ENCODE measurements around the gene GRK5. TPM values are rescaled to one million over a fixed set of nuclear protein-coding genes. Genes with fewer than 3 reads are reported as not detected.

Gene GRK5
- total RNA-seq, 4 donors from 2014 or later, result 43.5 to 61.7 (median 48.9) TPM

GRCh38 chr10:119323085-119324016 lies 116.0 kb downstream of the GRK5 start:
- Histone ChIP-seq H3K27me3 (no peaks in the 10 kb centered on the region), H3K9me3 (no peaks in the 10 kb centered on the region), H3K27ac (no peak overlapping the region), H3K36me3 (peaks cover 0 to 23% (median 0%) of the 10 kb centered on the region in 3 donors), H3K4me1 (peaks cover 0 to 33% (median 0%) of the 10 kb centered on the region in 4 donors), H3K4me3 (no peak overlapping the region)
- 69 to 70% methylated on average over 16 of the region's 16 CpGs for WGBS, 2 donors
- DNase-seq (ENCODE audit: low spot score in 2 of 2), result no peak
- TF ChIP-seq CTCF (IDR thresholded peaks at IDR 0.05) (no peak), EP300 (IDR thresholded peaks at IDR 0.05) (no peak), POLR2A (IDR thresholded peaks at IDR 0.05) (no peak)

GRCh38 chr10:119325131-119325530 lies 117.8 kb downstream of the GRK5 start:
- DNase-seq (ENCODE audit: low spot score in 2 of 2), result no peak
- no peak overlapping the region for H3K4me3 ChIP-seq
- TF ChIP-seq EP300 (IDR thresholded peaks at IDR 0.05) (no peak), CTCF (IDR thresholded peaks at IDR 0.05) (no peak), POLR2A (IDR thresholded peaks at IDR 0.05) (no peak)
- WGBS, 2 donors, result 92 to 95% methylated on average over 3 of the region's 3 CpGs
- no peaks in the 10 kb centered on the region for H3K27me3 ChIP-seq
- peaks cover 0 to 22% (median 0%) of the 10 kb centered on the region in 4 donors for H3K4me1 ChIP-seq
- H3K27ac ChIP-seq, result no peak overlapping the region
- H3K36me3 ChIP-seq, result peaks cover 0 to 30% (median 0%) of the 10 kb centered on the region in 3 donors
- no peaks in the 10 kb centered on the region for H3K9me3 ChIP-seq

- WGBS, 2 donors, result 84 to 89% methylated on average over 10 of the region's 10 CpGs
- Histone ChIP-seq H3K36me3 (peaks cover 0 to 36% (median 0%) of the 10 kb centered on the region in 3 donors), H3K4me1 (peaks cover 0 to 24% (median 0%) of the 10 kb centered on the region in 4 donors), H3K4me3 (no peak overlapping the region), H3K9me3 (no peaks in the 10 kb centered on the region), H3K27me3 (no peaks in the 10 kb centered on the region), H3K27ac (no peak overlapping the region)
- DNase-seq (ENCODE audit: low spot score in 2 of 2), result no peak
- TF ChIP-seq EP300 (IDR thresholded peaks at IDR 0.05) (no peak), POLR2A (IDR thresholded peaks at IDR 0.05) (no peak), CTCF (IDR thresholded peaks at IDR 0.05) (no peak)
Observed at GRCh38 chr10:119326167-119326566, 118.8 kb downstream of the GRK5 start.

- DNase-seq (ENCODE audit: low spot score in 2 of 2), result no peak
- H3K36me3 ChIP-seq, result peaks cover 0 to 36% (median 0%) of the 10 kb centered on the region in 3 donors
- H3K27me3 ChIP-seq, result no peaks in the 10 kb centered on the region
- no peaks in the 10 kb centered on the region for H3K9me3 ChIP-seq
- peaks cover 0 to 22% (median 0%) of the 10 kb centered on the region in 4 donors for H3K4me1 ChIP-seq
- H3K27ac ChIP-seq, result no peak overlapping the region
- H3K4me3 ChIP-seq, result no peak overlapping the region
- 78 to 90% methylated on average over 9 to 12 of the region's 14 CpGs for WGBS, 2 donors
- TF ChIP-seq CTCF (IDR thresholded peaks at IDR 0.05) (no peak), POLR2A (IDR thresholded peaks at IDR 0.05) (no peak), EP300 (IDR thresholded peaks at IDR 0.05) (no peak)
Observed at GRCh38 chr10:119327096-119327745, 119.8 kb downstream of the GRK5 start.

GRCh38 chr10:119328223-119328622 lies 120.9 kb downstream of the GRK5 start:
- Histone ChIP-seq H3K27me3 (no peaks in the 10 kb centered on the region), H3K36me3 (peaks cover 0 to 43% (median 0%) of the 10 kb centered on the region in 3 donors), H3K4me1 (peaks cover 0 to 18% (median 0%) of the 10 kb centered on the region in 4 donors), H3K27ac (no peak overlapping the region), H3K9me3 (no peaks in the 10 kb centered on the region), H3K4me3 (no peak overlapping the region)
- TF ChIP-seq EP300 (IDR thresholded peaks at IDR 0.05), result no peak
- no peak for TF ChIP-seq POLR2A (IDR thresholded peaks at IDR 0.05)
- no peak for TF ChIP-seq CTCF (IDR thresholded peaks at IDR 0.05)
- no peak for DNase-seq (ENCODE audit: low spot score in 2 of 2)
- WGBS, 2 donors, result 95% methylated on average over 2 of the region's 2 CpGs

All from tibial nerve (tissue), 4 donors.